OCI-LY7 (cell line): ENCODE data around the gene RPS6KB2. TPM values are rescaled to one million over a fixed set of nuclear protein-coding genes. Genes with fewer than 3 reads are reported as not detected.
A peak's percentile ranks its signal among the peaks of the same experiment; 100 is the strongest.

Experiments used
- BruUV-seq: library from RNA; stranded (reverse); fragments of 400-500 nt; replicated peaks from 2 replicates; lab custom pipeline; 2021; lab: Mats Ljungman, UMichigan
- CTCF ChIA-PET: fragments of 300-600 bp; sonication (Branson Sonifier 250); formaldehyde crosslinking; loops from one replicate; lab custom pipeline; 2022; ENCODE audit warnings: antibody characterized with exemption; ENCODE audit not compliant: unreplicated experiment; lab: Charles Lee
- POLR2A ChIA-PET: fragments of 300-600 bp; sonication (Branson Sonifier 250); formaldehyde crosslinking; loops from one replicate; lab custom pipeline; 2022; ENCODE audit warnings: antibody characterized with exemption; lab: Charles Lee
- DNase-seq: peaks from one replicate; pipeline ENCODE4 v3.0.0-alpha.2; 2015; ENCODE audit warnings: low spot score
- H2AFZ ChIP-seq: fragments of 200-600 bp; sonication (generic), shearing (Covaris generic); 2 replicates; pipeline ENCODE4 v1.6.1; 2014; ENCODE audit warnings: mild to moderate bottlenecking, antibody characterized with exemption, low read length, moderate library complexity
- H3K27ac ChIP-seq: fragments of 200-600 bp; sonication (generic); 2 replicates; pipeline ENCODE4 v1.5.1; 2014; ENCODE audit warnings: mixed run types, low read depth, mild to moderate bottlenecking, moderate library complexity, low read length, inconsistent platforms; ENCODE audit not compliant: poor library complexity, severe bottlenecking
- H3K36me3 ChIP-seq: fragments of 200-600 bp; sonication (generic); 2 replicates; pipeline ENCODE4 v1.6.1; 2014; ENCODE audit warnings: mild to moderate bottlenecking, antibody characterized with exemption, low read length, moderate library complexity, mixed read lengths; ENCODE audit not compliant: insufficient read depth
- H3K4me1 ChIP-seq: fragments of 200-600 bp; sonication (generic); 2 replicates; pipeline ENCODE4 v1.5.1; 2014; ENCODE audit warnings: mild to moderate bottlenecking, low read length; ENCODE audit not compliant: insufficient read depth, poor library complexity, severe bottlenecking
- H3K4me2 ChIP-seq: fragments of 200-600 bp; sonication (generic); 2 replicates; pipeline ENCODE4 v1.6.1; 2014; ENCODE audit warnings: mild to moderate bottlenecking, low read length
- H3K4me3 ChIP-seq: fragments of 200-600 bp; sonication (generic); 2 replicates; pipeline ENCODE4 v1.5.1; 2014; ENCODE audit warnings: mild to moderate bottlenecking, low read depth, low read length; ENCODE audit not compliant: poor library complexity, severe bottlenecking
- H3K79me2 ChIP-seq: fragments of 200-600 bp; sonication (generic); 2 replicates; pipeline ENCODE4 v1.6.1; 2016; ENCODE audit warnings: low read depth, mild to moderate bottlenecking, low read length, moderate library complexity, mixed read lengths; ENCODE audit not compliant: insufficient read depth
- H3K9me2 ChIP-seq: fragments of 200-600 bp; sonication (generic); 2 replicates; pipeline ENCODE4 v1.6.1; 2016; ENCODE audit warnings: mild to moderate bottlenecking, low read length, mixed read lengths; ENCODE audit not compliant: insufficient read depth
- H3K9me3 ChIP-seq: fragments of 200-600 bp; sonication (generic); 2 replicates; pipeline ENCODE4 v1.6.1; 2014; ENCODE audit warnings: mild to moderate bottlenecking, mixed run types, low read length, mixed read lengths
- H4K20me1 ChIP-seq: fragments of 200-600 bp; sonication (generic); 2 replicates; pipeline ENCODE4 v1.6.1; 2014; ENCODE audit warnings: mild to moderate bottlenecking, antibody characterized with exemption, low read length, moderate library complexity, mixed read lengths; ENCODE audit not compliant: insufficient read depth
- CTCF ChIP-seq: fragments of 200-600 bp; sonication (generic); conservative IDR thresholded peaks from 2 replicates; pipeline ENCODE4 v1.5.1; 2014; ENCODE audit warnings: mild to moderate bottlenecking, antibody characterized with exemption, low read length, moderate library complexity, mixed read lengths
- EZH2phosphoT487 ChIP-seq: fragments of 200-600 bp; sonication (generic); IDR thresholded peaks from 2 replicates; pipeline ENCODE4 v1.6.1; 2018; ENCODE audit warnings: low read depth, borderline replicate concordance, mild to moderate bottlenecking, mixed run types, antibody characterized with exemption, low read length, moderate library complexity, mixed read lengths
- intact Hi-C: fragments of 100-400 bp; cut with micrococcal nuclease; formaldehyde crosslinking; loops from one replicate; pipeline ENCODE4 v1.10.0; 2022; ENCODE audit not compliant: unreplicated experiment
- total RNA-seq, 2 experiments: library from RNA; depleted of rRNA in 1 of 2; stranded (reverse); fragments of >200 nt in 1 of 2; shearing (Covaris generic) in 1 of 2; gene quantifications; 2 replicates each; pipeline ENCODE4 v1.2.3, GENCODE V29; 2014 to 2022

The RPS6KB2 gene
- total RNA-seq, 2 experiments from 2014 or later: 48.3 to 69.4 TPM

GRCh38 chr11:67431346-67432249 lies 3.3 kb downstream of the RPS6KB2 start:
- no peak overlapping the region for H3K4me3 ChIP-seq
- H3K9me2 ChIP-seq: no peaks in the 10 kb centered on the region
- intact Hi-C loops: no loop called here
- TF ChIP-seq EZH2phosphoT487: no peak
- TF ChIP-seq CTCF: no peak
- no TSS peak for BruUV-seq
- H3K36me3 ChIP-seq: peaks cover 59% of the 10 kb centered on the region
- H3K4me1 ChIP-seq: peaks cover 55% of the 10 kb centered on the region
- no peaks in the 10 kb centered on the region for H3K9me3 ChIP-seq
- ChIA-PET CTCF (no interaction called here), POLR2A (interaction anchor here (0.7 to 1.4 kb wide), 2 partner anchors 28 to 35 kb away, joined by 6 read pairs; partner anchors contain the start of gene TBC1D10C)
- H4K20me1 ChIP-seq: peaks cover 12% of the 10 kb centered on the region
- H3K4me2 ChIP-seq: no peak overlapping the region
- H3K27ac ChIP-seq: no peak overlapping the region
- no peak for DNase-seq
- peaks cover 33% of the 10 kb centered on the region for H3K79me2 ChIP-seq
- H2AFZ ChIP-seq: no peak overlapping the region

GRCh38 chr11:67432655-67433349 lies 4.5 kb downstream of the RPS6KB2 start:
- Histone ChIP-seq H3K9me3 (no peaks in the 10 kb centered on the region), H3K27ac (peak overlapping the region; percentile 94), H3K9me2 (no peaks in the 10 kb centered on the region), H3K4me1 (peaks cover 53% of the 10 kb centered on the region), H4K20me1 (peaks cover 12% of the 10 kb centered on the region), H3K79me2 (peaks cover 41% of the 10 kb centered on the region), H3K36me3 (peaks cover 66% of the 10 kb centered on the region), H3K4me2 (peak overlapping the region; percentile 97; the same call in 1 of the 2 replicates), H2AFZ (no peak overlapping the region), H3K4me3 (no peak overlapping the region)
- intact Hi-C loops: no loop called here
- POLR2A ChIA-PET: no interaction called here
- no peak for DNase-seq
- BruUV-seq: no TSS peak
- no peak for TF ChIP-seq EZH2phosphoT487
- TF ChIP-seq CTCF: no peak
- CTCF ChIA-PET: no interaction called here
